A549 (cell line): Measurements from ENCODE around the gene CCDC197. TPM values are rescaled to one million over a fixed set of nuclear protein-coding genes. Genes with fewer than 3 reads are reported as not detected.

Experiments used
- ATAC-seq, 2 experiments: fragments of 200-7000 bp in 1 of 2; fragments of >200 bp in 1 of 2; cut with Nextera tagmentation in 1 of 2; cut with Tn5 transposase in 1 of 2; 3 replicates each; pipeline versions ENCODE4 v1.8.0 to v1.9.1; 2018 to 2020; ENCODE audit warnings: mild to moderate bottlenecking in 1 of 2, moderate library complexity in 1 of 2
- CTCF ChIA-PET: fragments of 300-600 bp; sonication (Branson Sonifier 250); formaldehyde crosslinking; extraction: SDS; loops from one replicate; lab custom pipeline; 2021; ENCODE audit warnings: antibody characterized with exemption, inconsistent platforms; lab: Yijun Ruan, JAX
- POLR2A ChIA-PET: fragments of 350-600 bp; formaldehyde crosslinking; extraction: SDS; loops from one replicate; lab custom pipeline; 2021; ENCODE audit warnings: antibody characterized with exemption, inconsistent platforms; lab: Yijun Ruan, JAX
- DNase-seq, 2 experiments: peaks; one replicate each; pipeline versions ENCODE4 v3.0.0 to v3.0.0-alpha.2; 2011 to 2016; ENCODE audit warnings: low read depth in 1 of 2, low spot score in 1 of 2
- FAIRE-seq: peaks from 2 replicates; lab custom pipeline; 2011; peaks lifted over from hg19 to GRCh38; lab: Jason Lieb, UNC
- H3K27ac ChIP-seq, 2 experiments: fragments of >200 bp; sonication (Bioruptor Twin); formaldehyde crosslinking; 3 replicates each; pipeline ENCODE4 v1.5.1; 2016 to 2017
- H3K4me1 ChIP-seq: fragments of >200 bp; sonication (Bioruptor Twin); formaldehyde crosslinking; 3 replicates; pipeline ENCODE4 v1.6.1; 2016
- H3K4me2 ChIP-seq: fragments of >200 bp; sonication (Bioruptor Twin); formaldehyde crosslinking; 3 replicates; pipeline ENCODE4 v1.6.1; 2016
- H3K4me3 ChIP-seq: fragments of >200 bp; sonication (Bioruptor Twin); formaldehyde crosslinking; 3 replicates; pipeline ENCODE4 v1.5.1; 2016
- H3K9me3 ChIP-seq: fragments of >200 bp; sonication (Bioruptor Twin); formaldehyde crosslinking; 3 replicates; pipeline ENCODE4 v1.6.1; 2016
- BHLHE40 ChIP-seq: IDR thresholded peaks from 2 replicates; pipeline ENCODE4 v1.6.1; 2012; ENCODE audit warnings: low read depth, low read length, inconsistent platforms
- CBX8 ChIP-seq: fragments of 200-600 bp; sonication (generic); IDR thresholded peaks from 2 replicates; pipeline ENCODE4 v1.6.1; 2016
- CEBPB ChIP-seq, 2 experiments: fragments of >200 bp in 1 of 2; sonication (Bioruptor Twin) in 1 of 2; formaldehyde crosslinking in 1 of 2; IDR thresholded peaks; 2 replicates each; pipeline ENCODE4 v1.6.1; 2012 to 2016
- EHF ChIP-seq: fragments of 250-450 bp; sonication (Bioruptor Pico); IDR thresholded peaks from 2 replicates; pipeline ENCODE4 v1.5.0; 2020; ENCODE audit warnings: mild to moderate bottlenecking
- EP300 ChIP-seq, 2 experiments: fragments of >200 bp; sonication (Bioruptor Twin); formaldehyde crosslinking; IDR thresholded peaks; 2 replicates in 1 of 2; 3 replicates in 1 of 2; pipeline ENCODE4 v1.6.1; 2016 to 2017
- FOSB ChIP-seq: fragments of 250-450 bp; sonication (Bioruptor Pico); IDR thresholded peaks from 2 replicates; pipeline ENCODE4 v1.5.0; 2020; ENCODE audit warnings: mild to moderate bottlenecking, moderate library complexity
- FOSL2 ChIP-seq, 2 experiments: fragments of 450-650 bp in 1 of 2; fragments of >200 bp in 1 of 2; sonication (Bioruptor Twin) in 1 of 2; formaldehyde crosslinking; IDR thresholded peaks; 2 replicates each; pipeline versions ENCODE4 v1.5.0 to v1.6.1; 2016 to 2020; ENCODE audit warnings: mild to moderate bottlenecking in 1 of 2, moderate library complexity in 1 of 2
- MAZ ChIP-seq: fragments of 150-350 bp; IDR thresholded peaks from 2 replicates; pipeline ENCODE4 v1.6.1; 2014; ENCODE audit warnings: antibody characterized with exemption, low read depth, low read length, borderline replicate concordance
- NFE2L2 ChIP-seq: fragments of 150-350 bp; conservative IDR thresholded peaks from 2 replicates; pipeline ENCODE4 v1.6.1; 2014; ENCODE audit warnings: low read length
- POLR2A ChIP-seq: IDR thresholded peaks from 2 replicates; pipeline ENCODE4 v1.6.1; 2012; ENCODE audit warnings: mild to moderate bottlenecking, low read length
- RAD21 ChIP-seq, 2 experiments: fragments of >200 bp in 1 of 2; sonication (Bioruptor Twin) in 1 of 2; formaldehyde crosslinking in 1 of 2; IDR thresholded peaks in 1 of 2; conservative IDR thresholded peaks in 1 of 2; 2 replicates in 1 of 2; 3 replicates in 1 of 2; pipeline ENCODE4 v1.6.1; 2012 to 2018; ENCODE audit warnings: inconsistent platforms in 1 of 2
- ZC3H11A ChIP-seq: fragments of 450-650 bp; IDR thresholded peaks from 2 replicates; pipeline ENCODE4 v1.6.1; 2014; ENCODE audit warnings: antibody characterized with exemption, mild to moderate bottlenecking
- ZFP36 ChIP-seq: fragments of 450-650 bp; IDR thresholded peaks from 2 replicates; pipeline ENCODE4 v1.6.1; 2014; ENCODE audit warnings: borderline replicate concordance; ENCODE audit not compliant: partially characterized antibody
- WGBS: methylation state at CpG from one replicate; pipeline ENCODE4 v1.1.6; 2017; ENCODE audit errors: missing lambda C conversion rate; 5-methylcytosine and 5-hydroxymethylcytosine counted together
- polyA plus RNA-seq, 4 experiments: library from polyadenylated mRNA; depleted of rRNA in 3 of 4; stranded (reverse); fragments of >200 nt; fragmentation: RNase III in 1 of 4; extraction: RNeasy Plus Mini Kit Qiagen cat#74134 plus additional on column Dnase treatment in 1 of 4; gene quantifications; 2 replicates in 3 of 4; 3 replicates in 1 of 4; pipeline ENCODE4 v1.2.3, GENCODE V29; 2011 to 2017
- TF ChIP-seq, protein P1 (sequence below): IDR thresholded peaks from 2 replicates; pipeline ENCODE4 v1.6.1; 2012
- TF ChIP-seq, protein P2 (sequence below): fragments of >200 bp; sonication (Bioruptor Twin); formaldehyde crosslinking; IDR thresholded peaks from 3 replicates; pipeline ENCODE4 v1.5.1; 2016
- TF ChIP-seq, protein P3 (sequence below): fragments of 150-350 bp; IDR thresholded peaks from 2 replicates; pipeline ENCODE4 v1.6.1; 2014; ENCODE audit warnings: low read depth, mild to moderate bottlenecking, low read length

The CCDC197 gene
- polyA plus RNA-seq, 2 of the 4 experiments (the other 2 are of a cell fraction), result not detected

DNA sequence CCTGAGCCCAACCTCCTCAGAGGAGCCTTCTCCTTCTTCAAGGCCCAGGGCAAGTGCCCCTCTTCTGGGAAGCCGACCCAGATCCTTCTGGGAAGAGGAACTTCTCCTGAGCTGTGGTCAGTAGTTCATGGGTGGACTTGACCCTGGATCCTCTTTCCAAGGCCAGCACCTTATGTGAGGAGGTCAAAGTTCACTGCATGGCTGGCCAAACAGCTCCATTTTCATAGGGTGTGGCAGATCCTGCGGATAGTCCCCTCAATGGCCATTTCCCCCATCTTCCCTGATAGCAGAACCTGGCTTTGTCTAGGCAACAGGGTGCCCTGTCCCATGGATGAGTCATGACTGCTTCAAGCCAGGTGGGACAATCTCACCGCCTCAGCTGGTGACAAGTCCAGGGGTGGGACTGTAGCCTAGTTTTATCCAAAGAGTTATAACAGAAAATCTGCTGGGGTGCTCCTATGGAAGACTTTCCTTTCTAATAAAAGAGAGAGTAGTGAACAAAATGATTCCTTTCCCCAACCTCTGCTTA, 31.1 kb upstream of the CCDC197 start:
- ATAC-seq, result no peak
- H3K27ac ChIP-seq, result peak overlapping the region in 1 of 2 experiments; percentile 78; a peak in 3 of 6 replicates
- no peak for TF ChIP-seq MAZ
- TF ChIP-seq, protein P1, sequence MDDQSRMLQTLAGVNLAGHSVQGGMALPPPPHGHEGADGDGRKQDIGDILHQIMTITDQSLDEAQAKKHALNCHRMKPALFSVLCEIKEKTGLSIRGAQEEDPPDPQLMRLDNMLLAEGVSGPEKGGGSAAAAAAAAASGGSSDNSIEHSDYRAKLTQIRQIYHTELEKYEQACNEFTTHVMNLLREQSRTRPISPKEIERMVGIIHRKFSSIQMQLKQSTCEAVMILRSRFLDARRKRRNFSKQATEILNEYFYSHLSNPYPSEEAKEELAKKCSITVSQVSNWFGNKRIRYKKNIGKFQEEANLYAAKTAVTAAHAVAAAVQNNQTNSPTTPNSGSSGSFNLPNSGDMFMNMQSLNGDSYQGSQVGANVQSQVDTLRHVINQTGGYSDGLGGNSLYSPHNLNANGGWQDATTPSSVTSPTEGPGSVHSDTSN, result no peak
- no peak for FAIRE-seq
- H3K4me3 ChIP-seq, result no peak overlapping the region
- ChIA-PET POLR2A (interaction anchor here (1.6 kb wide), 1 partner anchor 26 kb away, joined by 4 read pairs; no protein-coding TSS in a partner anchor), CTCF (interaction anchor here (0.8 to 25.8 kb wide), 4 partner anchors 9 to 35 kb away, joined by 3 to 601 read pairs (median 3); no protein-coding TSS in a partner anchor)
- H3K4me1 ChIP-seq, result peaks cover 14% of the 10 kb centered on the region; the same call in 2 of the 3 replicates
- DNase-seq, result no peak
- 96% methylated on average over 3 of the region's 3 CpGs for WGBS
- peak overlapping the region; percentile 5; the same call in 1 of the 3 replicates for H3K4me2 ChIP-seq
- no peaks in the 10 kb centered on the region for H3K9me3 ChIP-seq

DNA sequence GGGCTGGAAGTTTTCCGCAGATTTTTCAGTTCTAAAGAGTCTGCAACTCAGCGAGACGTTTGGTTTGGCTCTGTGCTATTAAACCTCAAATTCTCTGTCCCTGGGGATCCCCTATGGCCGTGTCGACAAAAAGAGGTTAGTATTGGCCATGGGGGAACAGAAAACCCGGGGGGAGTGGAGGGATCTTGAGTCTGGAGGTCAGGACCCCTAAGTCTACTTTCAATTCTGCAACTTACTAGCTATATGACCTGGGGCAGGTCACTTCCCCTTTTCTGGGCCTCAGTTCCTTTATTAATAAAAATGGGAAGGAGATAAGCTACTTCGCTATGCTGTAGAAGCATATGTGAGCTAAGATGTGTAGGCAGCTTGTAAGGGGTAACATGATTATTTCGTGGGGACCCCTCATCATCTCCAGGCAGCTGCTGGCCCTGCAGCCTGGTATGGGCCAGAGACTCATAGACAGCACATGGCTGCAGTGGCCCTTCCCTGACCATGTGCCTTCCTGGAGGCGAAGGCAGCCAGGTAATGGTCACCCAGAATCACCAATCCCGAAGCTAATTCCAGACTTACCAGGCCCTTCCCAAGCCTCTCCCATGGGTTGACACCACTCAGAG, 29.4 kb upstream of the CCDC197 start:
- Histone ChIP-seq H3K4me2 (no peak overlapping the region), H3K9me3 (no peaks in the 10 kb centered on the region), H3K4me1 (peaks cover 14% of the 10 kb centered on the region; the same call in 2 of the 3 replicates), H3K4me3 (no peak overlapping the region), H3K27ac (no peak overlapping the region)
- no peak for TF ChIP-seq FOSL2 (IDR thresholded peaks at IDR 0.05)
- no peak for TF ChIP-seq FOSL2 (CRISPR knock-in tag; IDR thresholded peaks at IDR 0.05)
- no peak for TF ChIP-seq BHLHE40
- no peak for TF ChIP-seq EP300 (IDR thresholded peaks at IDR 0.05)
- no peak for TF ChIP-seq ZC3H11A
- TF ChIP-seq, protein P2, sequence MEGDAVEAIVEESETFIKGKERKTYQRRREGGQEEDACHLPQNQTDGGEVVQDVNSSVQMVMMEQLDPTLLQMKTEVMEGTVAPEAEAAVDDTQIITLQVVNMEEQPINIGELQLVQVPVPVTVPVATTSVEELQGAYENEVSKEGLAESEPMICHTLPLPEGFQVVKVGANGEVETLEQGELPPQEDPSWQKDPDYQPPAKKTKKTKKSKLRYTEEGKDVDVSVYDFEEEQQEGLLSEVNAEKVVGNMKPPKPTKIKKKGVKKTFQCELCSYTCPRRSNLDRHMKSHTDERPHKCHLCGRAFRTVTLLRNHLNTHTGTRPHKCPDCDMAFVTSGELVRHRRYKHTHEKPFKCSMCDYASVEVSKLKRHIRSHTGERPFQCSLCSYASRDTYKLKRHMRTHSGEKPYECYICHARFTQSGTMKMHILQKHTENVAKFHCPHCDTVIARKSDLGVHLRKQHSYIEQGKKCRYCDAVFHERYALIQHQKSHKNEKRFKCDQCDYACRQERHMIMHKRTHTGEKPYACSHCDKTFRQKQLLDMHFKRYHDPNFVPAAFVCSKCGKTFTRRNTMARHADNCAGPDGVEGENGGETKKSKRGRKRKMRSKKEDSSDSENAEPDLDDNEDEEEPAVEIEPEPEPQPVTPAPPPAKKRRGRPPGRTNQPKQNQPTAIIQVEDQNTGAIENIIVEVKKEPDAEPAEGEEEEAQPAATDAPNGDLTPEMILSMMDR, result no peak
- TF ChIP-seq POLR2A, result no peak
- no peak for TF ChIP-seq ZFP36
- TF ChIP-seq FOSB, result no peak
- TF ChIP-seq CBX8, result no peak
- TF ChIP-seq RAD21 (conservative IDR thresholded peaks at IDR 0.05 in 1 of 2, IDR thresholded peaks at IDR 0.05 in 1 of 2), result no peak
- TF ChIP-seq CEBPB (IDR thresholded peaks at IDR 0.05), result no peak
- TF ChIP-seq, protein P1, result no peak
- ATAC-seq (no peak), DNase-seq (no peak), FAIRE-seq (no peak)
- 64% methylated on average over 10 of the region's 10 CpGs for WGBS
- ChIA-PET POLR2A (no interaction called here), CTCF (interaction anchor here (0.6 to 25.8 kb wide), 5 partner anchors 15 to 58 kb away, joined by 3 to 601 read pairs (median 3); partner anchors contain the start of gene OTUB2)

DNA sequence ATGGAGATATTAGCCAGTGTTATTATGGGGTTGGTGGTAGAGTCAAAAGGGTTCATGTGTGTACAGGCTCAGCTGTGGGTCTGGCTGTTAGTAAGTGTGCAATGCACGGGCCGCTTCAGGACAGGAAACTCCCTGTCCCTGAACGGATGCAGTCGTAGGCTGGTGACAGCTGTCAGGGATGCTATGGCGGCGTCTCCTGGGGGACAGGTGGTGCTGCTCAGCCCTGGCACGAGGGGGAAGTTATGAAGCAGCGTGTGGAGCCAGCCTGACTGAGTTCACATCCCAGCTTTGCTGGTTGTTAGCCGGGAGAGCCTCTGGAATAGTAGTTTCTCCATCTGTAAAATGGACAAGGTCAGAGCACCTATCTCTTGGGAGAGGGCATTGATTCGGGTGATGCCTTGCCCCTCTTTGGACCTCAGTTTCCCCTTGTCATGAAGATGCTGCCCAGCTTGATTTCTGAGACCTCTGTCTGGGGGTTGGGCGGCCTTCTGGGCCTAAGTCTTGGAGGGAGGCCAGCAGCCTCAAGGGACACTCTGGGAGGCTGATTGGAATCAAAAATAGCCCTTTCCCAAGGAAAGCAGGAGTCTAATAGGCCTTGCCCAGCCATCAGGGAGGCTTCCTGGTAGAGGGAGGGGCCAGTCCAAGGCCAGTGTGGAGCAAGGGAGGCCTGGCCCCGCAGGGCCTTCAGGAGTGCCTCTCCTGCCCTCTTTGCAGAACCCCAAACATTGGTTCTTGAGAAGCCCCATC, 27.8 kb upstream of the CCDC197 start:
- no peak overlapping the region for H3K4me2 ChIP-seq
- TF ChIP-seq NFE2L2 (no peak), EHF (no peak)
- TF ChIP-seq, protein P3, sequence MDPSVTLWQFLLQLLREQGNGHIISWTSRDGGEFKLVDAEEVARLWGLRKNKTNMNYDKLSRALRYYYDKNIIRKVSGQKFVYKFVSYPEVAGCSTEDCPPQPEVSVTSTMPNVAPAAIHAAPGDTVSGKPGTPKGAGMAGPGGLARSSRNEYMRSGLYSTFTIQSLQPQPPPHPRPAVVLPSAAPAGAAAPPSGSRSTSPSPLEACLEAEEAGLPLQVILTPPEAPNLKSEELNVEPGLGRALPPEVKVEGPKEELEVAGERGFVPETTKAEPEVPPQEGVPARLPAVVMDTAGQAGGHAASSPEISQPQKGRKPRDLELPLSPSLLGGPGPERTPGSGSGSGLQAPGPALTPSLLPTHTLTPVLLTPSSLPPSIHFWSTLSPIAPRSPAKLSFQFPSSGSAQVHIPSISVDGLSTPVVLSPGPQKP, result no peak
- TF ChIP-seq, all 56 proteins: peak for 0
- H3K9me3 ChIP-seq, result no peaks in the 10 kb centered on the region
- H3K4me1 ChIP-seq, result peaks cover 14% of the 10 kb centered on the region; the same call in 2 of the 3 replicates
- POLR2A ChIA-PET, result no interaction called here
- FAIRE-seq (no peak), ATAC-seq (no peak), DNase-seq (no peak)
- CTCF ChIA-PET, result interaction anchor here (1.0 to 25.8 kb wide), 8 partner anchors 8 to 57 kb away, joined by 3 to 601 read pairs (median 8); partner anchors contain the start of genes CCDC197 and OTUB2
- H3K4me3 ChIP-seq, result no peak overlapping the region
- WGBS, result 73% methylated on average over 12 of the region's 12 CpGs
- no peak overlapping the region for H3K27ac ChIP-seq
